Ovary (tissue), 3 donors: Measurements from ENCODE around the gene UXS1.

Source experiments
- EP300 ChIP-seq: sonication (generic); formaldehyde crosslinking; IDR thresholded peaks from one replicate; pipeline ENCODE4 v1.6.1; 2017; ENCODE audit warnings: antibody characterized with exemption
- POLR2A ChIP-seq: fragments of 450-650 bp; IDR thresholded peaks from one replicate; pipeline ENCODE4 v1.6.1; 2017; ENCODE audit warnings: antibody characterized with exemption, mild to moderate bottlenecking, moderate library complexity
- TF ChIP-seq, protein P1 (sequence below), 3 donors: fragments of 450-650 bp in 2 of 3; fragments of 200-600 bp in 1 of 3; IDR thresholded peaks; one replicate each; pipeline versions ENCODE4 v1.5.1 to v1.8.0; 2016 to 2022; ENCODE audit warnings: antibody characterized with exemption in 3 of 3, mild to moderate bottlenecking in 1 of 3
- donor health status: DM: no; HTN: no; CAD: no.

DNA sequence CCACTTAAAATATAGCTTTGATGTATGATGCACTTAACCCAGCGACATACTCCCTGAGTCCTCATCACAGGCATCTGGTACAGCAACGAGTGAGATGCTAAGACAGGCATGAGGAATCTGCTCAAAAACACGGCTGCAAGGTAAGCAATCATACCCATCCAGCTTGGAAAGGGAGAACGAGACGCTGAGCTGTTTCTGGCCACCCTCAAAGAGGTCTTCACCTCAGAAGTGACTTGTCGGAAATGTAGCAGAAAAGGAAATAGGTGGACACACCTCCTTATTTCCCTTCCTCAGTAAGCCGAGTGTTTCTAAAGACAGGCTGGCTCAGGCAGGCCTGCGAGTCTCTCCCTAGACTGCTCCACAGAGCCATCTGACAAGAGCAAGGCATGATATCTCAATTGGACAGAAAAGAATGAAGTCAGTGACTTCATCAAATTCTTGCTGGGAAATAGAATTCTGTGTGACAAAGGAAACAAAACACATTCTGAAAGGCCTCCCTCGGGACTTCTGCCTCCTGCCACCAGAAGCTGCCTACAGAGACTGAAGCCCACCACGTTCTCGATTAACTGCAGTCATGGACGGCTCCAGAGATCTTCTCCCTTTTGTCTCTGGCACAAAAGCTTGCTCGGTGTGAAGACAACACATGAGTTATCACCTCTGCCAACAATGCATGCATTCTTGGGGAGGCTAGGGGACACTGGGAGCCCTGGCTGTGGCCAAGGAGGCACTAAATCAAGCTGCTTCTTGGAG, 84.3 kb downstream of the UXS1 start:
- TF ChIP-seq, protein P1, sequence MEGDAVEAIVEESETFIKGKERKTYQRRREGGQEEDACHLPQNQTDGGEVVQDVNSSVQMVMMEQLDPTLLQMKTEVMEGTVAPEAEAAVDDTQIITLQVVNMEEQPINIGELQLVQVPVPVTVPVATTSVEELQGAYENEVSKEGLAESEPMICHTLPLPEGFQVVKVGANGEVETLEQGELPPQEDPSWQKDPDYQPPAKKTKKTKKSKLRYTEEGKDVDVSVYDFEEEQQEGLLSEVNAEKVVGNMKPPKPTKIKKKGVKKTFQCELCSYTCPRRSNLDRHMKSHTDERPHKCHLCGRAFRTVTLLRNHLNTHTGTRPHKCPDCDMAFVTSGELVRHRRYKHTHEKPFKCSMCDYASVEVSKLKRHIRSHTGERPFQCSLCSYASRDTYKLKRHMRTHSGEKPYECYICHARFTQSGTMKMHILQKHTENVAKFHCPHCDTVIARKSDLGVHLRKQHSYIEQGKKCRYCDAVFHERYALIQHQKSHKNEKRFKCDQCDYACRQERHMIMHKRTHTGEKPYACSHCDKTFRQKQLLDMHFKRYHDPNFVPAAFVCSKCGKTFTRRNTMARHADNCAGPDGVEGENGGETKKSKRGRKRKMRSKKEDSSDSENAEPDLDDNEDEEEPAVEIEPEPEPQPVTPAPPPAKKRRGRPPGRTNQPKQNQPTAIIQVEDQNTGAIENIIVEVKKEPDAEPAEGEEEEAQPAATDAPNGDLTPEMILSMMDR (IDR thresholded peaks at IDR 0.05): no peak
- no peak for TF ChIP-seq EP300
- TF ChIP-seq POLR2A: no peak
